ENCODE results near the gene FFAR2.
"Not testable (repeated sequence)": the region's sequence is repeated elsewhere in the genome, so short reads cannot be mapped to it uniquely, and the experiment has no call there.

The FFAR2 gene

DNA sequence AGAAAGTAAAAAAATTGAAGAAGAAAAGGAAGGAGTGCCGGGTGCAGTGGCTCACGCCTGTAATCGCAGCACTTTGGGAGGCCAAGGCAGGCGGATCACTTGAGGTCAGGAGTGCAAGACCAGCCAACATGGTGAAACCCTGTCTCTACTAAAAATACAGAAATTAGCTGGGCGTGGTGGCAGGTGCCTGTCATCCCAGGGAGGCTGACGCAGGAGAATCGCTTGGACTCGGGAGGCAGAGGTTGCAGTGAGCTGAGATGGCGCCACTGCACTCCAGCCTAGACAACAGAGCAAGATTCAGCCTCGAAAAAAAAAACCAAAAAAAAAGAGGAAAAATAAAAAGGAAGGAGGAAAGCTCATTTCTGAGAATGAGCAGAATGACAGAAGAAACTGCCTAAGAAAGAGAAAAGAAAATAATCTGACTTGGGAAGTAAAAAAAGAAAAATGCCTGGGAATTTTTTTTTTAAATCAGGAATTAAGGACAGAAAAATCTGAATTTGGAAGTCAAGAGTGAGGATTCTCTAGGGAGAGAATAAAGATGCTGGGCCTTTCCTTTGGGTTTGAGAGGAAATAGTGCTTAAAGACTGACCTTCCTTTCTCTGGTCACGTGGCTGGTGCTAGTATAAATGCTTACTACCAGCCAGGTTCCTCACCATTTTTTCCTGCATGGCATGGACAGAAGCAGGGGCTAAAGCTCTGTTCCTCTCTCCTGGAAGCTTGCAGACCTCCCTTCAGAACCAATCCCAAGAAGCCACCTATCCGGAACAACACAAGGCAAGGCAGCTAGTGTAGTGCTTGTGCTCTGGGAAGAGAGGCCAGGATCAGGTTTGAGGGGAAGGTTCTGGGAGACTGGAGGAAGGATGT, at the start of gene FFAR2:
Gene FFAR2 (plus strand): TSS at position 652 of the 864 bp plus-strand sequence. CDS start 1,458 bp downstream, outside the sequence.
- DNase-seq (ENCODE audit: low read depth in 2 of 2), result no peak

DNA sequence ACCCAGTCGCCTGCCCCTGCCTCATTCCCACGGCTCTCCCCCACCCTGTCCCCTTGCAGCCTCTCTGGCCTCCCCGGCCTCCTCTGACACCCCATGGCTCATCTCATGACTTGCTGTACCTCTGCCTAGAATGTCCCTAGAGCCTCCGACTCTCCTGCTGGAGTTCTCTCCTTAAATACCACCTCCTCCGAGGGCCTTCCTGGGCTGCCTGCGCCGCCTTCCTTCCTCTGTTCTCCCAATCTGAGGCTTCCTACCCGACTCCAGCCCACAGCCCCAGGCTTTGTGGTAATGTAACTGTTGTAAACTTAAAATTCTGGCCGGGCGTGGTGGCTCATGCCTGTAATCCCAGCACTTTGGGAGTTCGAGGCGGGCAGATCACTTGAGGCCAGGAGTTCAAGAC, 49.5 kb upstream of the FFAR2 start:
- DNase-seq (ENCODE audit: low read depth in 2 of 2), result no peak

DNA sequence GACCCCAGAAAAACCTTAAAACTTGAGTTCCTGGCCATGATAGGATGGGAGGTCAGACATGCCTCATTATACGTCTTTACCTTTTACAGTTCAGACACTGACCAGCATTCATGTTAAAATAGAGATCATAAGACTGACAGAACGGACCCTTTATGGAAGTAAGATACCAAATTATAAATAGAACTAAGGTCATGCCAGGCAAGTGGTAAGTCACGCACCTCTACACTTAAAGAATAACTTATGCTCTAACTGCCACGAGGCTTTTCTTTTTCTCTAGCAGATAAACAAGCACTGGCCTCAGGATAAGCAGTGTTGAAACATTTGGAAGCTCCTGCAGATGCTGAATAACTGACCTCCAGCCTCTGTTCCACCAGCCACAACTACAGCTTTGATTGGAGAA, 48.8 kb upstream of the FFAR2 start:
- DNase-seq (ENCODE audit: low read depth in 2 of 2), result no peak

DNA sequence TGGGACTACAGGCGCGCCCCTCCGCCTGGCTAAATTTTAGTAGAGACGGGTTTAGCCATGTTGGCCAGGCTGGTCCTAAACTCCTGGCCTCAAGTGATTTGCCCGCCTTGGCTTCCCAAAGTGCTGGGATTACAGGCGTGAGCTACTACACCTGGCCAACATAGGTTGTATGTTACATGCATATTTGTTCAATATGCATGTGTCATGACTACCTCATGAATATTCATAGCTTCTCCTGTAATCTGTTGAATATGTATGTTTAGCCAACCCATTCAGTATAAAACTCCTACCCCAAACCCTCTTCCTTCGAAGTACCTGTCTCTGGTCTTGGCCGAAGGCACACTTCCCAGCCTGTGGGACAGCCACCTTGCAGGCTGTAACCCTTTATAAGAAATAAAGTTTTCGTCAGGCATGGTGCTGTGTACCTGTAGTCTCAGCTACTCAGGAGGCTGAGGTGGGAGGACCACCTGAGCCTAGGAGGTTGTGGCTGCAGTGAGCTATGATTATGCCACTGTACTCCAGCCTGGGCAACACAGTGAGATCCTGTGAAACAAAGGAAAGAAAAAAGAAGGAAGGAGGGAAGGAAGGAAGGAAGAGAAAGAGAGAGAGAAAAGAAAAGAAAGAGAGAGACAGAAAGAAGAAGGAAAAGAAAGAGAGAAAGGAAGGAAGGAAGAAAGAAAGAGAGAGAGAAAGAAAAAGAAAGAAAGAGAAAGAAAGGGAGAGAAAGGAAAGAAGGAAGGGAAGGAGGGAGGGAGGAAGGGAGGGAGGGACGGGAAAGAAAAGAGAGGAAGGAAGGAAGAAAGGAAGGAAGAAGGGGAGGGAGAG, 47.9 kb upstream of the FFAR2 start:
- no peak for DNase-seq (ENCODE audit: low read depth in 2 of 2)

DNA sequence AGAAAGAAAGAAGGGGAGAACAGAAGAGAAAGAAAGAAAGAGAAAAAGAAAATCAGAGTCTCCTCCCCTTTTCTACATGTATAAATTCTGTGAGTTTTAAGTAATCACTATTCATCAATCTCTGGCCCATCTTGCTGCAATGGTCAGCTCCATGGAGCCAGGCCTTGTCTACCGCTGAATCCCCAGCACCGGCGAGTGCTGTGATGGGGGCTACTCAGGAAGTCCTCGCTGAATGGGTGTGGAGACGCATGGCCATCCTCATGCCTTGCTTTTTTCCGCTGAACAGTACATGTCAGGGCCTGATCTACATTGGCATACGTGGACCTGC, 47.3 kb upstream of the FFAR2 start:
- DNase-seq (ENCODE audit: low read depth in 2 of 2), result no peak

DNA sequence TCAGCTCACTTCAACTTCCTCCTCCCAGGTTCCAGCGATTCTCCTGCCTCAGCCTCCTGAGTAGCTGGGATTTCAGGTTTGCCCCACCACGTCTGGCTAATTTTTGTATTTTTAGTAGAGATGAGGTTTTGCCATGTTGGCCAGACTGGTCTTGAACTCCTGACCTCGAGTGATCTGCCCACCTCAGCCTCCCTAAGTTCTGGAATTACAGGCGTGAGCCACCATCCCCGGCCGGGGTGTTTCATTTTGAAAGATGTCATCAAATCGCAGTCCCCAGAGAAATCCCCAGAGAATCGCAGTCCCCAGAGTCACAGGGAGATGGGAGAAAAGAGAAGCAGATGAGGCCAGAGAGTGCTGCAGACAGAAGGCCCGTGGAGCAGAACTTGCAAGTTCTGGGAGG, 46.6 kb upstream of the FFAR2 start:
- not testable (repeated sequence) for DNase-seq (ENCODE audit: low read depth in 2 of 2)

DNA sequence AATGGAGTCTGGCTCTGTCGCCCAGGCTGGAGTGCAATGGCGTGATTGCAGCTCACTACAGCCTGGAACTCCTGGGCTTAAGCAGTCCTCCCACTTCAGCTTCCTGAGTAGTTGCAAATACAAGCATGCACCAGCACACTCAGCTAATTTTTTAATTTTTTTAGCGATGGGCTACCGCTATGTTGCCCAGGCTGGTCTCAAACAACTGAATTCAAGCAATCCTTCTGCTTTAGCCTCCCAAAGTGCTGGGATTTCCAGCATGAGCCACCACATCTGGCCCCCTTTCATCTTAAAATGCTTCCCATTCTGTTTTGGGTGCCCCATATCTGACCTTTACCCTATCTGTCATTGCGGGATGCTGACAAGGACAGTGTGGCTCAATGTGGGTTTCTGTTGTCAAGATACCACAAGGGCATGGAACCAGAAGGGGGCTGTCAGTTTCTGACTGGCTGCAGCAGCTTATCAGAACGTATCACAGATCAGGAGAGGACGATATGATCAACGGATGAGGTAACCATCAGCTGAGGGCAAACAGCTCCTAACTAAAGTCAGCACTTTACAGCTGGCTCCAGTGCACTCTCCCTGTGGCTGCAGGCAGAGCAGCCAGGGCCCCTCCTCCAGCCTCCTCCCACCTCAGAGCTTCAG, 44.8 kb upstream of the FFAR2 start:
- DNase-seq (ENCODE audit: low read depth in 2 of 2), result no peak

DNA sequence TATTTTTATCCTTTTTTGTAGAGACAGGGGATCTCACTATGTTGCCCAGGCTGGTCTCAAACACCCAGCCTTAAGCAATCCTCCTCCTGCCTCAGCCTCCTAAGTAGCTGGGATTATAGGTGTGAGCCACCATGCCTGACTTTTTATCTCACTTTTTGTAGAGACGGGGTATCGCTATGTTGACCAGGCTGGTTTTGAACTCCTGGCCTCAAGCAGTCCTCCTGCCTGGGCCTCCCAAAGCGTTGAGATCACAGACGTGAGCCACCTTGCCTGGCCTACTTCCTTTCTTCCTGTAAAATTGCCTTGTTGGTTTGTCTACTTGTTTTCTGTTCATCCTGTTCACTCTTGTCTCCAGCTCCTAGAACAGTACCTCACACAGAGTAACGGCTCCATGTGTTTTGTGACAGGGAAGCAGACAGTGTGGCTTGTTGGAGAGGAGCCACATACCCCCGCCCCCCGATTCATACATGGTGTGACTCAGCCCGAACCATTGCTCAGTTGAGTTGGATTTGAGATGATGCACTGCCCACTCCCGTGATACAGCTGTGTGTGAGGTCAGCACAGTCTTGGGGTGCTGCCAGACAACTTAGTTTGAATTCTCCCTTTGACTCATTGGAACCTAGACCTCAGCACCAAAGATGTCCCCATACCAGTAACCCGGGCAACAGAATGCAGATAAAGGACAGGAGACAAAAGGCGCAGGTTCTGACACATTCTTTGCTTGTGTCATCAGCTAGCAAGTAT, 43.0 kb upstream of the FFAR2 start:
- no peak for DNase-seq (ENCODE audit: low read depth in 2 of 2)

DNA sequence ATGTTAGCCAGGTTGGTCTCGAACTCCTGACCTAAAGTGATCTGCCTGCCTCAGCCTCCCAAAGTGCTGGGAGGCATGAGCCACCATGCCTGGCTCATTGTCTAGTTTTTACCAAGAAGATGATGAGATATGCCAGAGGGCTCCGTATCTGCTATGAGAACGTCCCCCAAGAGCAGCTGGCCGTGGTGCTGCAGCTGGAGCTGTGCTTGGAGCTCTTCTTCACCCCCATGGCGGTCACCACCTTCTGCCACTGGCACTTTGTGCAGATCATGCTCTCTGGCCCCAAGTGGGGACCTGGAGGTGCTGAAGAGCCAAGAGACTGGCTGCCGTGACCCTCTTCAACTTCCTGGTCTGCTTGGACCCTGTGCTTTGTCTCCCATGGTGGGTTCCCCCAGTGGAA, 40.4 kb upstream of the FFAR2 start:
- no peak for DNase-seq (ENCODE audit: low read depth in 2 of 2)

DNA sequence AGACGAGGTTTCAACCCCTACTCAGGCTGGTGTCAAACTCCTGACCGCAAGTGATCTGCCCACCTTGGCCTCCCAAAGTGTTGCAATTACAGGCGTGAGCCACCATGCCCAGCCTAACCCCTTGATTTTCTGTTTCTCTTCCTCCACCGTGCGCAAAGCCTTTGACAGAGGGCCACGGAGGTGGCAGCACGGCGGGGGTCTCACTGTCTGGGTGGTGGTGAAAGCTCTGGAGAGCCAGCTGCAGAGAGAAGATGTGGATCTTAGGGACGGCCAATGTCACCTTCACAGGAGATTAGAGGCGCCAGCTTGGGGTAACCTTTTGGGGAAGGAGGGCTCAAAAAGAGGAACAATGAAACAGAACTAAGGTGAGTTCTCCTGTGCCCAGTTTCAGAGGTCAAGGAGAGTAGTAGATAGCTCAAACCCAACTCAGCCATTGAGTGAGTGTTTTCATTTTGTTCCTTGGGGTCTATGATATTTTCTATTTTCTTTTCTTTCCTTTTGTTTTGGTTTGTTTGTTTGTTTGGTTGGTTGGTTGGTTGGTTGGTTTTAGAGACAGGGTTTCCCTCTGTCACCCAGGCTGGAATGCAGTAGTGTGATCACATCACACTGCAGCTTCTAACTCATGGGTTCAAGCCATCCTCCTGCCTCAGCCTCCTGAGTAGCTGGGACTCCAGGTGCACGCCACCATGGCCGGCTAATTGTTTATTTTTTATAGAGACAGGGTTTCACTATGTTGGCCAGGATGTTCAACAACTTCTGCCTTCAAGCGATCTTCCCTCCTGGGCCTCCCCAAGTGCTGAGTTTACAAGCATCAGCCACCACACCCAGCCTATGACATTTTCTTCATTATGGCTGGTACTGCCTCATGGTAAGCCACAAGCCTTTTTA, 39.5 kb upstream of the FFAR2 start:
- no peak for DNase-seq (ENCODE audit: low read depth in 2 of 2)

DNA sequence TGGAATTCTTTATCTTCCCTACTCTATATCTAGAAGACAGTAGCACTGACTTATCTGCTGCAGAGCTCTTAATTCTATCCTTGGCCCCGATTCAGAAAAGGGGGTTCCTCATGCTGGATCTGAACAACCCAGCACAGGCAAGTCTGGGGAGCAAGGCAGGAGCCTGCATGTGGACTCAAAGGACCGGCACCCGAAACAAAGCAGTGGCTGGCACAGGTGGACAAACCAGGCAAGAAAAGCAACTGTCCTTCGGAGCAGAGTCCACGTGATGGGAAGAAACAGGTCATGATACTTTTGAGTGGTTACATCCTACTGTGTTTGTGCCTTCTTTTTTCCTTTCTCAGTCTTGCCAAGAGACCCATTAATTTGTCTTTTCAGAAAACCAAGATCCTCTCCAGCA, 38.9 kb upstream of the FFAR2 start:
- DNase-seq (ENCODE audit: low read depth in 2 of 2), result no peak

DNA sequence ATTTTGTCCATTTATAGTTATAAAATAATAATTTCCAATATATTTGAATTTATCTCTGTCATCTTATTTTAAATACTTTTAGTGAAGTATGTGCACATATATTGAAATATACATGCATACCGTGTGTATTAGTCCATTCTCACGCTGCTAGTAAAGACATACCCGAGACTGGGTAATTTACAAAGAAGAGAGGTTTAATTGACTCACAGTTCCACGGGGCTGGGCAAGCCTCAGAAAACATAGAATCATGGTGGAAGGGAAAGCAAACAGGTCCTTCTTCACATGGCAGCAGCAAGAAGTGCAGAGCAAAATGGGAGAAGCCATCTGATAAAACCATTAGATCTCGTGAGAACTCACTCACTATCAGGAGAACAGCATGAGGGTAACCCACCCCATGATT, 37.6 kb upstream of the FFAR2 start:
- DNase-seq (ENCODE audit: low read depth in 2 of 2), result no peak

DNA sequence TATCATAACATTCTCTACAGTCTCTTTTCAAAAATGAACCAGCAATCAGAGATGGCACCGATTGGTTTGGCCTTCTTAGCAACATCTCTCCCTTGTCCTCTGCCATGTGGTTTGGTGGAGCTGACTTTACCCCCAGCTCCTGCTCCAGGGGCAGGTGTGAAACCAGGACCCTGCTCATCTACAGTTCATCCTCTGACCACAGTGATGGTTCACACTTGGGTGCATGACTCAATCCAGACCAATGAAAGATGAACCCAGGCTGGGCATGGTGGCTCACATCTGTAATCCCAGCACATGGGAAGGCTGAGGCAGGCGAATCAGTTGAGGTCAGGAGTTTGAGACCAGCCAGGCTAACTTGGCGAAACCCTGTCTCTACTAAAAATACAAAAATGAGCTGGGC, 33.6 kb upstream of the FFAR2 start:
- no peak for DNase-seq (ENCODE audit: low read depth in 2 of 2)

DNA sequence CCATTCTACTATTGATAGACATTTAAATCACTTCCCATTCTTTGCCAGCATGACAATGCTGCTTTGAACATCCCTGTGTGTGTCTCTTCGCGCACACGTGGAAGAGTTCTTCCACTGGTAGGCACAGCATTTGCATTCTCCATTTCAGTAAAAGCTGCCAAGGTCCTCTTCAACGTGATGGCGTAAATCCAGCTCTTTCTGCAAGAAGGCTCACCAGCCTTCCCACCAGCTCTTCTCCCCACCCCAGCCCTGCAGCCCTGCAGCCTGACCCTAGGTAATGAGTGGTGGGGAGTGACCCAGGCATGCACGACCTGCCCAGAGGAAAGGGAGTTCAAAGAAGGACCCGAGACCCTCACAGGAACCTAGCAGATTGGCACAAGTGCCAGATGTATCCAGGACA, 31.7 kb upstream of the FFAR2 start:
- no peak for DNase-seq (ENCODE audit: low read depth in 2 of 2)

DNA sequence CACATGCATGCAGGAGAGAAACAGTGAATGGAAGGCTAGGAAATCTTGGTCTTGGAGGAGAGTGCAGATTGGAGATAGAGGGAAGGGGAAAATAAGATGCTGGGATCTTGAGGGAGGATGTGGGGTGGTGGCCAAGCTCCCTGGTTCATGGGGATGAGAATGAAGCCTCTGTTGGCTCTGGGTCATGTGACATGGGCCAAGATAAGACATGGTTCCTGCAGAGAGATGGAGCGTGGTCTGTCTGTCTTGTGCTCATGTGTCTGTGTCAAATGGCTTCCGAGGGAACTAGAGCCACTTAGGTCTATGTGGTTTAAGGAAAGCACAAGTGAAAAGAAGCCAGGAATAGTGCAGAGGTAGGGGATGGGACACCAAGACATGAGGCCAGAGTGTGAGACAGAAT, 30.8 kb upstream of the FFAR2 start:
- no peak for DNase-seq (ENCODE audit: low read depth in 2 of 2)

DNA sequence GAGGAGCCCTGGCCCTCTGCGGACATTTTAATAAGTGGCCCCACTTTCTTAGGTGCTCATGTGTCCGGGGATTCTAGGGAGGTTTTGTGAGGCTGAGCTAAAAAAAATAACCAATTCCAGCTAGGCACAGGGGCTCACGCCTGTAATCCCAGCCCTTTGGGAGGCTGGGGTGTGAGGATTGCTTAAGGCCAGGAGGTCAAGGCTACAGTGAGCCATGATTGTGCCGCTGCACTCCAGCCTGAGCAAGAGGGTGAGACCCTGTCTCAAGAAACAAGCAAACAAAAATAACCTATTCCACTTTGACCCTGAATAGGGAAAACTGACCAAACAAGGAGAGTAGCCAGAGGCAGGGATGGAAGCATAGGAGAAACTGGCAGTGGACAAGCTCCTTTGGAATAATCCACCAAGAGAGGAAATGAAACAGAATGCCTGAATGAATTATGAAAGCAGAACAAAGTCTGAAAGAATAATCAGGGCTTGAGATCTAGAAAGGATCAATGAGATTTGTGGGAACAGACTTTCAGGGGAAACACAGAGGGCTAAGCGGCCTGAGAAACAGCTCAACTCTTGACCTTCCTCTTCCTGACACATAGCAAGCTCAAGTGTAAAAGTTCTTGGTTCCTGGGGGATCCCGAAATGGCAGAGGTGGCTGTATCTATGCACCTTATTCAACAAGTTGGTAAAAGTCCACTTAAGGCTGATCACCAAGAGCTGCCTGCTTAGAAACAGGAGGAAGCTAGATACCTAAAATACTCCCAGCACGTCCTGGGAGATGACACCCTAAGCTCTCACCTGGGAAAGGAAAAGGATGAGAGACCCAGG, 30.1 kb upstream of the FFAR2 start:
- no peak for DNase-seq (ENCODE audit: low read depth in 2 of 2)

DNA sequence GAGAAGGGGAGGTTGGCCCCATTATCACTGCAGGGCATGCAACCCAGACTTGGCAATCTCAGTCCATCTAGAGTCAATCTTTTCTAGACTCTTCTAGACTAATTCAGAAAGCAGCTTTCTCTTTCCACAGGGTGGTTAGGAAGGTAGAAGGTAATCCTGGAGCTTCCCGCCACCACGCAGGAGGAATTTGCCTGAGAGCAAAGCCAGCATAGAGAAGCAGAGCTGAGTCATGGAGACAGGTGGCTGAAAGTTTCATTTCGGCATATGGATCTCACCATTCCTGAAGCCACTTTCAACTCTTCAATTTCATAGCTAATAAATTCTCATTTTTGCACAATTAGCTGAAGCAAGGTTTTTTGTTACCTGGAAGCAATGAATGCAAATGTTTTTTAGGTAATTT, 29.0 kb upstream of the FFAR2 start:
- DNase-seq (ENCODE audit: low read depth in 2 of 2), result no peak

DNA sequence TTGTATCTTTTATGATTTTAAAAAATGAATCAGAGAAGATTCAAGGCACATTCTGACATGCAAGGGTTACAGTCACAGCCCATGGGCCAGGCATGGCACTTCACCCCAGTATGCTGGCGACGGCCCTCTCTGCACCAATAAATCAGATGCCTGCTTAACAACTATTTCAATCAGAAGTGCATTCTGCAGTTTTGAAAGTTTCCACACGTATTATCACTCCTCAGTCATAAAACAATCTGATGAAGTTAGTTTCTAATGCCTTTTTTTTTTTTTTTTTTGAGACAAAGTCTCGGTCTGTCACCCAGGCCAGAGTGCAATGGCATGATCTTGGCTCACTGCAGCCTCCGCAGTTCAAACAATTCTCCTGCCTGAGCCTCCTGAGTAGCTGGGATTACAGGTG, 28.3 kb upstream of the FFAR2 start:
- no peak for DNase-seq (ENCODE audit: low read depth in 2 of 2)

DNA sequence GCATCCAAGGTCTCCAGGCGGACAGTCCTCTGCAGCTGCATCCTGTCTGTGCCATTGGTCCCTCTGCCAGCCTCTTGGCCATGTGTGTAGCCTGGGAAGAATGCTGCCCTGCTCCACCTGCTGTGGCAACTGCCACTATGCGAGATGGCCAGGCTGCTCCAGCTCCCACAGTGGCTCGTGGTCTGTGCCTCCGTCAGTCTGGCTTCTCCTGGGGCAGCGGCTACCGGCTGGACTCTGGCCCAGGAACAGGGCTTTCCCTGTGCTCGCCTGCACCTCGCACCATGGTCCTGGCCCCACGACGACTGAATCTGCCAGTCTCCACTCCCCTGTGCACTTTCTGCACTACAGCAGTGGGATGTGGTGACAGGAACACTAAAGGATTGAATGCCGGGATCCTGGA, 26.7 kb upstream of the FFAR2 start:
- DNase-seq (ENCODE audit: low read depth in 2 of 2), result no peak

DNA sequence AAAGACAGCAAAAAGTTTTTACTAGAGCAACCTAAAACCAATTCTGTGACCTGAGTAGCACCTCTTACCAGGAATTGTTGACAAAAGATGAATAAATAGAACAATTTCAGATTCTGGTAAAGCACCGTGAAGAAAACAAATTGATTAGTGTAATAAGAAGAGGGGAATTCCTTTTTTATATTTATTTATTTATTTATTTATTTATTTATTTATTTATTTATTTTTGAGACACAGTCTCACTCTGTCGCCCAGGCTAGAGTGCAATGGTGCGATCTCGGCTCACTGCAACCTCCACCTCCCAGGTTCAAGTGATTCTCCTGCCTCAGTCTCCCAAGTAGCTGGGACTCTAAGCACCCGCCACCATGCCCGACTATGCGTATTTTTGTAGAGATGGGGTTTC, 24.7 kb upstream of the FFAR2 start:
- DNase-seq (ENCODE audit: low read depth in 2 of 2), result not testable (repeated sequence)
